Ovary (tissue), 9 donors: Measurements from ENCODE around the gene RAB17. TPM values are rescaled to one million over a fixed set of nuclear protein-coding genes. Genes with fewer than 3 reads are reported as not detected.

Experiments used
- DNase-seq, 5 donors: peaks; one replicate each; pipeline ENCODE4 v3.0.0-alpha.2; 2019 to 2020
- H3K27ac ChIP-seq, 2 donors: fragments of 200-600 bp; one replicate each; pipeline versions ENCODE4 v1.5.1 to v1.8.0; 2019 to 2022
- H3K27me3 ChIP-seq: fragments of 200-600 bp; one replicate; pipeline ENCODE4 v1.8.0; 2022
- H3K36me3 ChIP-seq: fragments of 200-600 bp; sonication (generic); one replicate; pipeline ENCODE4 v1.5.1; 2019
- H3K4me1 ChIP-seq: one replicate; pipeline ENCODE4 v1.8.1; 2013; ENCODE audit warnings: mild to moderate bottlenecking, moderate library complexity; ENCODE audit not compliant: insufficient read depth
- H3K4me3 ChIP-seq: fragments of 200-600 bp; sonication (generic); one replicate; pipeline ENCODE4 v1.5.1; 2017
- H3K9me3 ChIP-seq, 2 donors: fragments of 200-600 bp in 1 of 2; sonication (generic) in 1 of 2; one replicate each; pipeline versions ENCODE4 v1.5.1 to v1.8.1; 2013 to 2019; ENCODE audit warnings: mild to moderate bottlenecking in 1 of 2, moderate library complexity in 1 of 2
- CTCF ChIP-seq, 3 donors: fragments of 450-650 bp in 2 of 3; fragments of 200-600 bp in 1 of 3; IDR thresholded peaks; one replicate each; pipeline versions ENCODE4 v1.5.1 to v1.8.0; 2016 to 2022; ENCODE audit warnings: antibody characterized with exemption in 3 of 3, mild to moderate bottlenecking in 1 of 3
- EP300 ChIP-seq: sonication (generic); formaldehyde crosslinking; IDR thresholded peaks from one replicate; pipeline ENCODE4 v1.6.1; 2017; ENCODE audit warnings: antibody characterized with exemption
- POLR2A ChIP-seq: fragments of 450-650 bp; IDR thresholded peaks from one replicate; pipeline ENCODE4 v1.6.1; 2017; ENCODE audit warnings: antibody characterized with exemption, mild to moderate bottlenecking, moderate library complexity
- WGBS, 3 donors: extraction: QIAGEN DNeasy Blood & Tissue Kit in 1 of 3; methylation state at CpG; one replicate each; pipeline versions ENCODE4 v1.1.5 to v1.1.7; 2013 to 2017; 5-methylcytosine and 5-hydroxymethylcytosine counted together
- intact Hi-C, 4 donors: fragments of 100-400 bp; cut with DNase I; formaldehyde crosslinking; loops; one replicate each; pipeline versions ENCODE4 v1.11.0 to v1.15.1; 2022 to 2023
- polyA plus RNA-seq, 2 donors: library from polyadenylated mRNA; stranded (reverse); fragments of 200-250 nt in 1 of 2; fragments of 350-450 nt in 1 of 2; fragmentation: Illumina TruSeq in 1 of 2; extraction: RNeasy Lipid Tissue Mini Kit (QIAGEN cat#74804) in 1 of 2; gene quantifications; one replicate each; pipeline ENCODE4 v1.2.3, GENCODE V29; 2013 to 2014
- total RNA-seq, 7 donors: library from RNA; depleted of rRNA in 2 of 7; stranded (reverse); fragments of >200 nt in 2 of 7; fragmentation: NEBNext Ultra II Directional in 3 of 7; extraction: Animal tissue kit (Norgen Biotek cat#: 25700) in 3 of 7; gene quantifications; one replicate each; pipeline versions ENCODE4 v1.1.0 to v1.2.4, GENCODE V29; 2016 to 2023
- donor health status: DM: no; HTN: no; CAD: no; lungs with moderate emphysema.
- donor health status: DM: no; HTN: no; CAD: no.
- donor health status: Bipolar disorder and iron deficiency.
- donor health status: DM: yes; HTN: yes; CAD: no.
- donor health status: DM: no; HTN: no; CAD: no.
- donor health status: DM: yes; HTN: yes; CAD: no.

RAB17 gene
- total and polyA plus RNA-seq, 9 donors: 0.38 to 19.3 (median 4.3) TPM

GRCh38 chr2:237631007-237631785 lies 40.7 kb upstream of the RAB17 start:
- WGBS, 3 donors: 75 to 78% (median 75%) methylated on average over 14 of the region's 14 CpGs
- Histone ChIP-seq H3K27me3 (no peaks in the 10 kb centered on the region), H3K4me1 (peaks cover 18% of the 10 kb centered on the region), H3K4me3 (no peak overlapping the region), H3K9me3 (no peaks in the 10 kb centered on the region), H3K27ac (no peak overlapping the region), H3K36me3 (no peaks in the 10 kb centered on the region)
- intact Hi-C loops: no loop called here
- no peak for DNase-seq
- TF ChIP-seq POLR2A: no peak
- TF ChIP-seq EP300: no peak
- TF ChIP-seq CTCF (IDR thresholded peaks at IDR 0.05): no peak

- H3K4me1 ChIP-seq: peaks cover 18% of the 10 kb centered on the region
- H3K36me3 ChIP-seq: no peaks in the 10 kb centered on the region
- no peak overlapping the region for H3K27ac ChIP-seq
- H3K27me3 ChIP-seq: no peaks in the 10 kb centered on the region
- H3K4me3 ChIP-seq: no peak overlapping the region
- intact Hi-C loops: no loop called here
- DNase-seq: no peak
- no peak for TF ChIP-seq EP300
- TF ChIP-seq CTCF (IDR thresholded peaks at IDR 0.05): no peak
- no peak for TF ChIP-seq POLR2A
- no peaks in the 10 kb centered on the region for H3K9me3 ChIP-seq
- WGBS, 3 donors: 76 to 93% (median 81%) methylated on average over 12 of the region's 12 CpGs
Measured at GRCh38 chr2:237630216-237631000, 39.9 kb upstream of the RAB17 start.

GRCh38 chr2:237629739-237630138 lies 39.2 kb upstream of the RAB17 start:
- Histone ChIP-seq H3K27me3 (no peaks in the 10 kb centered on the region), H3K9me3 (no peaks in the 10 kb centered on the region), H3K4me1 (peaks cover 18% of the 10 kb centered on the region), H3K36me3 (no peaks in the 10 kb centered on the region), H3K4me3 (no peak overlapping the region), H3K27ac (no peak overlapping the region)
- no peak for TF ChIP-seq EP300
- TF ChIP-seq POLR2A: no peak
- TF ChIP-seq CTCF (IDR thresholded peaks at IDR 0.05): no peak
- intact Hi-C loops: no loop called here
- 74 to 96% (median 76%) methylated on average over 8 of the region's 8 CpGs for WGBS, 3 donors
- no peak for DNase-seq

GRCh38 chr2:237629188-237629534 lies 38.6 kb upstream of the RAB17 start:
- H3K4me3 ChIP-seq: no peak overlapping the region
- peaks cover 18% of the 10 kb centered on the region for H3K4me1 ChIP-seq
- DNase-seq: no peak
- TF ChIP-seq POLR2A (no peak), EP300 (no peak), CTCF (IDR thresholded peaks at IDR 0.05) (no peak)
- WGBS, 3 donors: 88 to 96% (median 90%) methylated on average over 1 of the region's 1 CpG
- no peaks in the 10 kb centered on the region for H3K36me3 ChIP-seq
- H3K27me3 ChIP-seq: no peaks in the 10 kb centered on the region
- no peaks in the 10 kb centered on the region for H3K9me3 ChIP-seq
- intact Hi-C loops: no loop called here
- no peak overlapping the region for H3K27ac ChIP-seq
